GM19193 (cell line): Measurements from ENCODE around the gene MGST2.

ENCODE experiments used
- POLR2A ChIP-seq: IDR thresholded peaks from 4 replicates; pipeline ENCODE4 v1.6.1; 2011; ENCODE audit not compliant: insufficient read depth, insufficient read length; ENCODE audit errors: extremely low read depth

Gene MGST2

GRCh38 chr4:139635966-139636365 lies 29.7 kb upstream of the MGST2 start:
- no peak for TF ChIP-seq POLR2A

GRCh38 chr4:139639654-139640053 lies 26.0 kb upstream of the MGST2 start:
- no peak for TF ChIP-seq POLR2A

- no peak for TF ChIP-seq POLR2A
Measured at GRCh38 chr4:139641218-139641617, 24.4 kb upstream of the MGST2 start.

- TF ChIP-seq POLR2A: no peak
Measured at GRCh38 chr4:139642364-139642763, 23.3 kb upstream of the MGST2 start.

GRCh38 chr4:139643042-139643895 lies 22.4 kb upstream of the MGST2 start:
- TF ChIP-seq POLR2A: no peak

- no peak for TF ChIP-seq POLR2A
Measured at GRCh38 chr4:139645458-139645857, 20.2 kb upstream of the MGST2 start.

GRCh38 chr4:139647184-139647583 lies 18.4 kb upstream of the MGST2 start:
- no peak for TF ChIP-seq POLR2A

GRCh38 chr4:139647952-139648351 lies 17.7 kb upstream of the MGST2 start:
- no peak for TF ChIP-seq POLR2A

- no peak for TF ChIP-seq POLR2A
Measured at GRCh38 chr4:139651282-139652194, 14.1 kb upstream of the MGST2 start.

- TF ChIP-seq POLR2A: no peak
Measured at GRCh38 chr4:139654516-139654915, 11.1 kb upstream of the MGST2 start.

GRCh38 chr4:139655116-139655515 lies 10.5 kb upstream of the MGST2 start:
- TF ChIP-seq POLR2A: no peak

- TF ChIP-seq POLR2A: no peak
Measured at GRCh38 chr4:139656614-139657486, 8.8 kb upstream of the MGST2 start.

GRCh38 chr4:139658185-139658584 lies 7.4 kb upstream of the MGST2 start:
- no peak for TF ChIP-seq POLR2A

- TF ChIP-seq POLR2A: no peak
Measured at GRCh38 chr4:139658586-139659382, 6.8 kb upstream of the MGST2 start.
